Kidney epithelial cell (primary cell): Measurements from ENCODE around the gene CCDC158. TPM values are rescaled to one million over a fixed set of nuclear protein-coding genes. Genes with fewer than 3 reads are reported as not detected.
"Not testable (repeated sequence)": the region's sequence is repeated elsewhere in the genome, so short reads cannot be mapped to it uniquely, and the experiment has no call there.

Source experiments
- DNase-seq: peaks from one replicate; pipeline ENCODE4 v3.0.0-alpha.2; 2010; ENCODE audit warnings: low read depth
- H3K27me3 ChIP-seq: 2 replicates; pipeline ENCODE4 v1.6.0; 2011; ENCODE audit warnings: low read length; ENCODE audit not compliant: control insufficient read depth, insufficient read depth
- H3K36me3 ChIP-seq: 2 replicates; pipeline ENCODE4 v1.5.1; 2011; ENCODE audit warnings: low read length; ENCODE audit not compliant: control insufficient read depth, insufficient read depth
- H3K4me3 ChIP-seq: 2 replicates; pipeline ENCODE4 v1.5.1; 2011; ENCODE audit warnings: low read depth, mild to moderate bottlenecking, control low read depth, low read length
- CTCF ChIP-seq: IDR thresholded peaks from 2 replicates; pipeline ENCODE4 v1.5.1; 2011; ENCODE audit warnings: mild to moderate bottlenecking, moderate library complexity, low read length, control low read depth, inconsistent platforms; ENCODE audit not compliant: insufficient read depth, poor library complexity, severe bottlenecking
- total RNA-seq: library from RNA; depleted of rRNA; stranded (reverse); fragments of >200 nt; gene quantifications from 2 replicates; pipeline ENCODE4 v1.2.3, GENCODE V29; 2015

The CCDC158 gene
- total RNA-seq, 1 donor from 2014 or later: 0.84 TPM

- no peaks in the 10 kb centered on the region for H3K27me3 ChIP-seq
- no peak overlapping the region for H3K4me3 ChIP-seq
- H3K36me3 ChIP-seq: no peaks in the 10 kb centered on the region
- DNase-seq: no peak
- TF ChIP-seq CTCF: no peak
Measured at GRCh38 chr4:76363556-76364290, 57.2 kb downstream of the CCDC158 start.

GRCh38 chr4:76361689-76362412, 59.1 kb downstream of the CCDC158 start:
- no peak for DNase-seq
- TF ChIP-seq CTCF: no peak
- Histone ChIP-seq H3K27me3 (no peaks in the 10 kb centered on the region), H3K4me3 (no peak overlapping the region), H3K36me3 (no peaks in the 10 kb centered on the region)

- not testable (repeated sequence) for H3K36me3 ChIP-seq
Measured at GRCh38 chr4:76359881-76360466, 61.0 kb downstream of the CCDC158 start.

GRCh38 chr4:76357981-76358380, 63.0 kb downstream of the CCDC158 start:
- TF ChIP-seq CTCF: no peak
- H3K4me3 ChIP-seq: no peak overlapping the region
- no peak for DNase-seq
- no peaks in the 10 kb centered on the region for H3K27me3 ChIP-seq
- H3K36me3 ChIP-seq: no peaks in the 10 kb centered on the region

More at GRCh38 chr4:76359881-76360466, 61.0 kb downstream of the CCDC158 start:
- not testable (repeated sequence) for H3K4me3 ChIP-seq, H3K27me3 ChIP-seq, DNase-seq

- Histone ChIP-seq H3K36me3 (no peaks in the 10 kb centered on the region), H3K27me3 (no peaks in the 10 kb centered on the region), H3K4me3 (no peak overlapping the region)
- DNase-seq: no peak
- no peak for TF ChIP-seq CTCF
Measured at GRCh38 chr4:76354517-76355473, 66.1 kb downstream of the CCDC158 start.

- no peaks in the 10 kb centered on the region for H3K36me3 ChIP-seq
- H3K27me3 ChIP-seq: no peaks in the 10 kb centered on the region
- no peak for DNase-seq
- no peak overlapping the region for H3K4me3 ChIP-seq
- no peak for TF ChIP-seq CTCF
Measured at GRCh38 chr4:76342803-76343202, 78.1 kb downstream of the CCDC158 start.
